Caki2 (cell line): Measurements from ENCODE around the gene PAGE4. TPM values are rescaled to one million over a fixed set of nuclear protein-coding genes. Genes with fewer than 3 reads are reported as not detected.

Source experiments
- DNase-seq: peaks from one replicate; pipeline ENCODE4 v3.0.0-alpha.2; 2015; ENCODE audit warnings: low read depth
- in situ Hi-C: cut with HindIII; loops from 2 replicates; pipeline ENCODE4 v1.10.0; 2016; ENCODE audit warnings: low sequenced_read_pairs, low pct_unique_long_range_greater_than_20kb, mixed read lengths
- total RNA-seq: library from RNA; depleted of rRNA; stranded (reverse); fragments of >200 nt; shearing (Covaris generic); gene quantifications from 2 replicates; pipeline ENCODE4 v1.2.3, GENCODE V29; 2014; ENCODE audit warnings: low replicate concordance; rRNA removed

Gene PAGE4
- total RNA-seq, 1 experiment from 2014 or later, result not detected

DNA sequence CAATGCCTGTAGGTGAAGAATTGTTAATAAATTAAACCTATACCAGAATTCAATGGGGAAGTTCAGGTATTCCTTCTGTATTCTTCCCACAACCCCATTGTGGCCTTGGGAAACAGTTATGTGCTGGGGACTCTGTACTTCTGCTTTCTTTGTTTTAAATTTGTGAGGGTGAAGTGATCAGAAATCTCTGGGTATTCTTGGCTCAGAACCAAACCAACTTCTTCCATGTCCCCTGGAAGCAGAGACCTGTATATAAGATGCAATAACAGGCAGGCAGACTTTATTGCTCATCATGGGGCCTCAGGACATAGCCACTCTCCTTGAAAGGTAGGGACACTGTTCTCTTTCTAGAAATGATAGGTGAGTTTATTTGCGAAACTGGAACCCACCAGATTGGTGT lies 30.4 kb downstream of the PAGE4 start:
- in situ Hi-C loops, result no loop called here
- DNase-seq, result no peak

DNA sequence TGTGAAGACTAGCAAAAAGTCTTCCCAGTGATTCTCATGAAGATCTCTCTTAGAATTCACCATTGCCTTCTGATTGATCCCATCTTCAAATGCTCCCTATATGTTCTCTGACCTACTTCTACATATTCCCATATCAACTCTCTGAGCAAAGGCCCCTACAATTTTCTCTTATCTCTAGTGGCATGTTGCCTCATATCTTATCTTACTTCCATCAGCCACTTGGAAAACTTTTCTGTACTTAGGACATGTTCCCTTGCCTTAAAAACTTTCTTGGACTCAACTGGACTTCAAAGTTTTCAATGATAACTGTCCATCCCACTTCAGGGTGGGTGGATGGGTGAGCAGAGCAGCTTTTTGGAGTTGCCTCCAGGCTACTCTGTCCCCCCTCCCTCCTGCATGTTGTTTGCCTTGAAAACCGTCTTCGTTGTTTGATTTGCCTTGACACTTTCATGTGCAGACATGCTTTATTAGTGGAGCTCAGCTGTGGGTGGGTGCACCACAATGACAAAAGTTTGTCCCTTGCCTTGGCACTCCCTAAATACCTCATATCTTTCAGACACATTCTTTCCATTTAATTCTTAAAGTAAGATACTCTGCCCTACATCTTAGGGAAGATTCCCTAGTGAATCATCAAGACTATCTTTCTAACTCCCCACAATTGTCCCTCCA lies 31.9 kb downstream of the PAGE4 start:
- in situ Hi-C loops, result no loop called here
- DNase-seq, result no peak

DNA sequence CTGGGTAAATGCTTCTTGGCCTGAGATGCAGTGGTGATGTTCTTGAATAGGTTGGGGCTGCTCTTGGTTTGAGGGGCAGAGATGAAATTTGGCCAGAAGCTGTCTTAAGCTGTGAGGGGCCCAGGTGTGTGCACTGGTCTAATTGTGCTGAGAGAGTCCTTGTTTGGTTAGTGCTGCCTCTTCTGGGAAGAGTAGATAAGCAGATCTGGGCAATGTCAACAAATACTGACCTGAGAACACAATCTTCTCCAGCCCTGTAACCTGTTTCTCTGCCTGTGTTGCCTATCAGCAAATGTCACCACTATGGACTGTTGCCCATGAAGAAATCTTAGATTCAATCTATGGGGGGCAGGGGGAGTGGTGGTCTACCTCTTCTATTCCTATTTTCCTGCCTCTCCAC lies 33.0 kb downstream of the PAGE4 start:
- in situ Hi-C loops, result no loop called here
- no peak for DNase-seq

DNA sequence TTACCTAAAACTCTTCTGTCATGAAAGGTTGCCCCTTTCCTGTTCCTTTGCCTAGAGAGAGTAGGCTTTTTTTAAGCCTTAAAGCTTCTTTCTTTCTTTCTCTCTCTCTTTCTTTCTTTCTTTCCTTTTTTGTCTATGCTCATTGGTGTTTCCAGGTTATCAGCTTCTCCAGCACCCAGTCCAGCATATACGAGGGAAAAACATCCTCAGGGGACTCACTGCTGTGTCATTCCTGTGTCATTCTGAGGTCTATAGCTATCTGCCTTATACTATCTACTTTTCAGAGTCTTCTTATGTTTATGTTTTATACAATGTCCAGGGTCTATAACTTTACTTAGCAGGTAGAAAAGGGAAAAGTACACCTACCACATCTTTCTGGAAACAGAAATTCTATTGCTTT lies 39.6 kb downstream of the PAGE4 start:
- no peak for DNase-seq
- in situ Hi-C loops, result no loop called here

DNA sequence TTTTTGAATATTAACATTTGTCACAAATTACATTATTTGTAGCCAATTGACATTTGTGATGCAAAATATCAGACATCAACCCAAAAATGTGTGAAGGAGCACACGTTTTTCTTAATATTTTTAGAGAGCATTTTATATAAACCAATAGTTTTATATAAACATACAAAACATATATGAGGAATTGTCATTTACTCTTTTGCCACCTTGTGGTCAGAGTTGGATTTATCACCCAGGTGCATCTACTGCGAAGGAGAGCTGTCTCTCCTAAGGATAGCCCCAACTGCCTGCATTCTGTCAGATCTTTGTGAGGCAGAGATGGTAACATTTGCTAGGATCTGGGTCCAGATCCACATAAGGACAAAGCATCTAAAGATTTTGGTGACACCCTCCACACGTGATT lies 47.6 kb downstream of the PAGE4 start:
- in situ Hi-C loops, result no loop called here
- peak; percentile 26 for DNase-seq

DNA sequence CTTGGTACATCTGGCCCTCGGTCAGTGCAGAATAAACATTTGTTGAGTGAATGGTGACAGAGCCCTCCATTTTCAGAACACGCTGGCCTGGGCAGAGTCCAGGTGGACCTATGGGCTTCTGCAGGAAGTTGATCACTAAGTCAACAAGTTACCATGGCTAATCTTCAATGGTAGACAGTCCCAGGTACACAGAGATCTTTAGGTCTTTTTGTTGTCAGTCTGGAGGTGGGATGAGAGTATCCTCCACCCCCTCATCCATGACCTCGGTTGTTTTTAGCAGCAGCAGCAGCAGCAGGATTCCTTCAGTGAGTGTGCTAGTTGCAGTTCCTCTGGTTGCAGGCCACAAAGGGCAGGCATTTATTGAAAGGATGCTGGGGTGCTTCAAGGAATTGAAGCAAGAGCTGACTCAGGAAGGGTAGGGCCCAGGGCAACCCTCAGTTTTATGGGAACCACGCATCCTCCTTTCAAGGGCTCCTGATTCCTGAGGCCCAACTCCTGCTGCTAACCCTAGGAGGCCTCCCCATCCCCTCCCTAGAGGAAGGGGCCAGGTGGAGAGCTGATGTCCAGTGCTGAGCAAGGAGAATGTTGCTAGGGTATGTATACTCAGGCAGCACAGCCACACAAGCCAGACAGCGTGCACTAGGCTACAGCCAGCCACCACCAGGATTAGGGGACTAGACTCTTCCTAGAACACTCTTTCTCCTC lies 48.4 kb downstream of the PAGE4 start:
- in situ Hi-C loops, result no loop called here

DNA sequence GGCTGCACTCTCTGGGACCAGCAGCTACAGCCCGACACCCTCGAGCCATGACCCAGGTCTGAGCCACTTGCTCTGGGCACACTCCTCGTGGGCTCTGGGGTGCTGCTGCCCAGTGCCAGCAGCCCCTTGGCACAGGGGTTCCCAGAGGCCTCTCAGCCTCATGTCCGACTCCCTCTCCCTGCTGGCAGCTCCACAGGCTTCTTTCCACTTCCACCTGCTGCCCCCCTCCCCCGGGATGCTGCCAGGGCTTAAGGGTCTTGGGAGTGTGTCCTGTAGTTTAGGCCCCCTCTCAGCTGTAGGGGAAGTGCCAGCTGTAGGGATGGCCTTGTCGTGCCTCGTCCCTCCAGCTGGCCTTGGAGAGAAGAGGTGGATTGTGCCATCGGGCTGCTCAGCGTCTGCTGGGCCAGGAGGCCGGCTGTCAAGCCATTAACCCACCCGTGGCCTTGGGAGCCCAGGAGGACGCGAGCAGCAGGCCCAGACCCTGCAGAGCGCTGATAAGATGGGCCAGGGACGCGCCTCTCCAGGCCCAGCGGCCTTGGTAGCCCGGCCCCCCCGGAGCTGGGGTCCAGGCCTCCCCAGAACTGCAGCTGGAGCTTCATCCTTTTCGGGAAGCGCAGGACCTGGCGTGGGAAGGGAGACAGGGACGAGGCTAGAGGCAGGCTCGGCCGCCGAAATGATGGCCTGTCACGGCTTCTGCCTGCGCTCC lies 49.2 kb downstream of the PAGE4 start:
- in situ Hi-C loops, result no loop called here
- no peak for DNase-seq

More for the DNA sequence above, 48.4 kb downstream of the PAGE4 start:
- no peak for DNase-seq

DNA sequence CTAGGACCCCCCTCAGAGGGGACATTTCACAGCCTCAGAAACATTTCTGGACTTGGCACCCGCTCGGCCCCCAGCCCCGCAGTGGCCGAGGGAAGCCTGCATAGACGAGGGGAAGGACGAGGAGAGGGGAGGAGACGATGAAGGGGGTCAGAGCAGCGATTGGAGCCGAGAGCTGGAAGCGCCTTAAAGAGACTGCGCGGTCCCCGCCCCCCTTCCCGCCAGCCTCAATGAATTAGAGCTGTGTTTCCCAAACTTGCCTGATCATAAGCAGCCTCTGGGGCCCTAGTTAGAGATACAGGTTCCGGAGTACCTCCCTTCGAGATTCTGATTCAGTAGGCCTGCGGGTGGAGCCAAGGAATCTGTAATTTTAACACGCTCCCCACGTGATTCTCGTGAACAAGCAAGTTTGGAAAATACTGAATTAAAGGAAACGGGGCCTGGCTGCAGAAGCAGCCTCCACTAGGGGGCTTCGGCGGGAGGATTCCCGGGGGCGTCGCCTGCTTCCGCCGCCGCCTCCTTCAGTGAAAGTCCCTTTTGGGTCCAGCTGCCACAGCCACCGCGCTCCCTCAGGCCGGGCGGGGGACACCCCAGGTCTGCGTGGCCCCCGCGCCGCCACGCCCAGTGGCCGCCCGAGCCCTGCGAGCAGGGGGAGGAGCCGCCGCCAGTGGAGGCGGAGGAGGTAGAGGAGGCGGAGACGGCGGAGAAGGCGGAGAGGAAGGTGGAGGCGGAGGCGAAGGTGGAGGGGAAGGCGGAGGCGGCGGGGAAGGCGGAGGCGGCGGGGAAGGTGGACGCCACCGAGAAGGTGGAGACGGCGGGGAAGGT lies 49.9 kb downstream of the PAGE4 start, which contains the start of gene USP27X:
Gene USP27X (plus strand): TSS at position 651 of the 822 bp plus-strand sequence. CDS start 824 bp downstream, outside the sequence.
- in situ Hi-C loops, result no loop called here

DNA sequence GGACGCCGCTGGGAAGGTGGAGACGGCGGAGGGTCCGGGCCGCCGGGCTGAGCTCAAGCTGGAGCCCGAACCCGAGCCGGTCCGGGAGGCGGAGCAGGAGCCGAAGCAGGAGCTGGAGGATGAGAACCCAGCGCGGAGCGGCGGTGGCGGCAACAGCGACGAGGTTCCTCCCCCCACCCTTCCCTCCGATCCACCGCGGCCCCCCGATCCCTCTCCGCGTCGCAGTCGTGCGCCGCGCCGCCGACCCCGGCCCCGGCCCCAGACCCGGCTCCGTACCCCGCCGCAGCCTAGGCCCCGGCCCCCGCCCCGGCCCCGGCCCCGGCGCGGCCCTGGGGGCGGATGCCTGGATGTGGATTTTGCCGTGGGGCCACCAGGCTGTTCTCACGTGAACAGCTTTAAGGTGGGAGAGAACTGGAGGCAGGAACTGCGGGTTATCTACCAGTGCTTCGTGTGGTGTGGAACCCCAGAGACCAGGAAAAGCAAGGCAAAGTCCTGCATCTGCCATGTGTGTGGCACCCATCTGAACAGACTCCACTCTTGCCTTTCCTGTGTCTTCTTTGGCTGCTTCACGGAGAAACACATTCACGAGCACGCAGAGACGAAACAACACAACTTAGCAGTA lies 50.7 kb downstream of the PAGE4 start:
- DNase-seq, result no peak
- in situ Hi-C loops, result no loop called here

More for the DNA sequence above, 49.9 kb downstream of the PAGE4 start, which contains the start of gene USP27X:
- peak; percentile 92 for DNase-seq

DNA sequence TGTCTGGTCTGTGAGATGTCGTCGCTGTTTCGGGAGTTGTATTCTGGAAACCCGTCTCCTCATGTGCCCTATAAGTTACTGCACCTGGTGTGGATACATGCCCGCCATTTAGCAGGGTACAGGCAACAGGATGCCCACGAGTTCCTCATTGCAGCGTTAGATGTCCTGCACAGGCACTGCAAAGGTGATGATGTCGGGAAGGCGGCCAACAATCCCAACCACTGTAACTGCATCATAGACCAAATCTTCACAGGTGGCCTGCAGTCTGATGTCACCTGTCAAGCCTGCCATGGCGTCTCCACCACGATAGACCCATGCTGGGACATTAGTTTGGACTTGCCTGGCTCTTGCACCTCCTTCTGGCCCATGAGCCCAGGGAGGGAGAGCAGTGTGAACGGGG lies 51.6 kb downstream of the PAGE4 start:
- in situ Hi-C loops, result no loop called here

More for the DNA sequence above, 51.6 kb downstream of the PAGE4 start:
- no peak for DNase-seq

Other genes starting within 250 kb of the PAGE4 start
- gene GAGE12H, start 249.4 kb upstream of the PAGE4 start, total RNA-seq, result not detected in 2 replicates
- gene GAGE2A, start 239.8 kb upstream of the PAGE4 start, total RNA-seq, result not detected in 2 replicates
- not detected in 2 replicates for gene GAGE1, start 230.3 kb upstream of the PAGE4 start, total RNA-seq
- not detected in 2 replicates for gene PAGE1, start 133.3 kb upstream of the PAGE4 start, total RNA-seq
- gene USP27X, start 50.2 kb downstream of the PAGE4 start, total RNA-seq, result 1.0 TPM in 1 of 2 replicates, not detected in the other
- gene CLCN5, start 93.3 kb downstream of the PAGE4 start, total RNA-seq, result 0.34 and 3.9 TPM in 2 replicates